HG03432 (cell line): ENCODE results near the gene HBB.
A peak's percentile ranks its signal among the peaks of the same experiment; 100 is the strongest.

Experiments used
- ATAC-seq: cut with Tn5 transposase; IDR thresholded peaks from one replicate; pipeline ENCODE4 v1.9.1; 2021; ENCODE audit warnings: mild to moderate bottlenecking, moderate library complexity; ENCODE audit not compliant: unreplicated experiment

The HBB gene

GRCh38 chr11:5228124-5228523 is 1.3 kb upstream of the HBB start:
- ATAC-seq = no peak

DNA sequence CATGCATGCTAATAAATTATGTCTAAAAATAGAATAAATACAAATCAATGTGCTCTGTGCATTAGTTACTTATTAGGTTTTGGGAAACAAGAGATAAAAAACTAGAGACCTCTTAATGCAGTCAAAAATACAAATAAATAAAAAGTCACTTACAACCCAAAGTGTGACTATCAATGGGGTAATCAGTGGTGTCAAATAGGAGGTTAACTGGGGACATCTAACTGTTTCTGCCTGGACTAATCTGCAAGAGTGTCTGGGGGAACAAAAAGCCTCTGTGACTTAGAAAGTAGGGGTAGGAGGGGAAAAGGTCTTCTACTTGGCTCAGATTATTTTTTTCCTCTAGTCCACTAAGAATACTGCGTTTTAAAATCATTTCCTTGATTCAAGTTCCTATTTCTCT is 810 bp upstream of the HBB start:
- ATAC-seq = no peak

DNA sequence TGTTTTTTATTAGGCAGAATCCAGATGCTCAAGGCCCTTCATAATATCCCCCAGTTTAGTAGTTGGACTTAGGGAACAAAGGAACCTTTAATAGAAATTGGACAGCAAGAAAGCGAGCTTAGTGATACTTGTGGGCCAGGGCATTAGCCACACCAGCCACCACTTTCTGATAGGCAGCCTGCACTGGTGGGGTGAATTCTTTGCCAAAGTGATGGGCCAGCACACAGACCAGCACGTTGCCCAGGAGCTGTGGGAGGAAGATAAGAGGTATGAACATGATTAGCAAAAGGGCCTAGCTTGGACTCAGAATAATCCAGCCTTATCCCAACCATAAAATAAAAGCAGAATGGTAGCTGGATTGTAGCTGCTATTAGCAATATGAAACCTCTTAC is 1.4 kb downstream of the HBB start:
- no peak for ATAC-seq

DNA sequence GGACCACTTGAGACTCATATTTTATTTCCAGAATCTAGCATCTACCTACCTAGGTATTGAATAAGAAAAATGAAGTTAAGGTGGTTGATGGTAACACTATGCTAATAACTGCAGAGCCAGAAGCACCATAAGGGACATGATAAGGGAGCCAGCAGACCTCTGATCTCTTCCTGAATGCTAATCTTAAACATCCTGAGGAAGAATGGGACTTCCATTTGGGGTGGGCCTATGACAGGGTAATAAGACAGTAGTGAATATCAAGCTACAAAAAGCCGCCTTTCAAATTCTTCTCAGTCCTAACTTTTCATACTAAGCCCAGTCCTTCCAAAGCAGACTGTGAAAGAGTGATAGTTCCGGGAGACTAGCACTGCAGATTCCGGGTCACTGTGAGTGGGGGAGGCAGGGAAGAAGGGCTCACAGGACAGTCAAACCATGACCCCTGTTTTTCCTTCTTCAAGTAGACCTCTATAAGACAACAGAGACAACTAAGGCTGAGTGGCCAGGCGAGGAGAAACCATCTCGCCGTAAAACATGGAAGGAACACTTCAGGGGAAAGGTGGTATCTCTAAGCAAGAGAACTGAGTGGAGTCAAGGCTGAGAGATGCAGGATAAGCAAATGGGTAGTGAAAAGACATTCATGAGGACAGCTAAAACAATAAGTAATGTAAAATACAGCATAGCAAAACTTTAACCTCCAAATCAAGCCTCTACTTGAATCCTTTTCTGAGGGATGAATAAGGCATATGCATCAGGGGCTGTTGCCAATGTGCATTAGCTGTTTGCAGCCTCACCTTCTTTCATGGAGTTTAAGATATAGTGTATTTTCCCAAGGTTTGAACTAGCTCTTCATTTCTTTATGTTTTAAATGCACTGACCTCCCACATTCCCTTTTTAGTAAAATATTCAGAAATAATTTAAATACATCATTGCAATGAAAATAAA is 2.1 kb downstream of the HBB start:
- no peak for ATAC-seq

DNA sequence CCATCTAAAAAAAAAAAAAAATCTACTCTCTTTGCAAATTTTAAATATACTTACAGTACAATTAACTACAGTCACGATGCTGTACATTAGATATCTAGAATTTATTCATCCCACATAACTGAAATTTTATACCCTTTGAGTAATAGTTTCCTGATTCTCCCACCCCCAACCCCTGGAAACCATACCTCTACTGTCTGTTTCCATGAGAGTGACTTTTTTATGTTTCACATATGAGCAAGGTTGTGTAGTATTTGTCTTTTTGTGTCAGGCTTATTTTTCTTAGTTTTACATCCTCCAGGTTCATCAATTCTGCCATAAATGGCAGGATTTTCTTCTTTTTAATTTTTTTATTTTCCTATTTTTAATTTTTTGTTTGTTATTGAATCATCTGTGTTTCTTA is 3.2 kb downstream of the HBB start:
- no peak for ATAC-seq

DNA sequence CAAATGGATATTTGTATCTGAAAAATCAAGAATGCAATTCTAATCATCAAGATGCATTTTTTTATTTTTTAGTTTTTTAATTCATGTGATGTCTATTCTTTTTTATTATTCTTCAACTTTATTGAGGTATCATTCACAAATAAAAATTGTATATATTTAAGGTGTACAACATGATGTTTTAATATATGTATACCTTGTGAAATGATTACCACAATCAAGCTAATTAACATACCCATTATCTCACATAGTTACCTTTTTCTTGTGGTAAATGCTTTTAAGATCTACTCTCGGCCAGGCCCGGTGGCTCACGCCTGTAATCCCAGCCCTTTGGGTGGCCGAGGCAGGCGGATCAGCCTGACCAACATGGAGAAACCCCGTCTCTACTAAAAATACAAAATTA is 3.7 kb downstream of the HBB start:
- no peak for ATAC-seq

DNA sequence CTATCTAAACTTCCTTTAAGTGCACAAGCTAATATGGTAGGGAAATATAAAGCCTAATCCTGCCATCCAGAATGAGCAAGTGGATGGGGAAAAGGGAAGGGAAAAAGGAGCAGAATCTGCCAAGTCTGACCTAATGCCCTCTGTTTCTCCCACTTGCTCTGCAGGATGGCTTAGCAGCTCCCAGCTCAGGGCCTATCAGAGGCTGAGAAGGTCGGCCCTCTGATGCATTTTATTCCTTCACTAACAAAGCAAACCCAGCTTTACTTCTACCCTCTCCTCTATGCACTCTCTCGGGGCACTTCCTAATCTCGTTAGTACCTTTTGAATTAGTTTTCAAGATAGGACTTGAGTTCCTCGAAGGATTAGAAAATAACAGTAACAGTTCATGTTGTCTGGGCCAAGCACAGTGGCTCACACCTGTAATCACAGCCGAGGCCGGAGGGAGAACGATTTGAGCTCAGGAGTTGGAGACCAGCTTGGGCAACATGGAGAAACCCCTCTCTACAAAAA is 16.4 kb downstream of the HBB start:
- no peak for ATAC-seq

GRCh38 chr11:5204787-5205186 is 22.1 kb downstream of the HBB start:
- peak; percentile 76 for ATAC-seq

- ATAC-seq = no peak
These were observed 23.5 kb downstream of the HBB start for GRCh38 chr11:5203366-5203765.

GRCh38 chr11:5200582-5200981 is 26.3 kb downstream of the HBB start, which contains the start of gene OR51V1:
TSS of gene OR51V1 (minus strand) at chr11:5200682. CDS start at chr11:5200682, 0 bp downstream.
- no peak for ATAC-seq

DNA sequence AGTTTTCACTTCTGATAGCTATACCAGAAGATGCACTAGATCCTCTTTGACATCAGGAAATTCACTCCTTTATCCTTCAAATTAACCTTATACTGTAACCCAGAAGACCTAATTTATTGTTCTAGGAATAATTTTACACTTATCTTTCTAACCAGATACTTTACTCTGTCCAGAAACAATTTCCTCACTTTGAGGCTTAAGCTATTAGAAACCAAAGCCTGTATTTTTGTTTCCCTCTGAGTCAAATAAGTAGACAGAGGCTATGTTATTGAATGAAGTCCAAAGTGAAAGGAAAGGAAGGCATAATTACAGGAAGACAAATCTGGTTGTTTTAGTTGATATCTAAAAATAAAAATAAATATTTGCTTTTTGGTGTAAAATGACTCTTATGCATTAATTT is 28.6 kb downstream of the HBB start:
- no peak for ATAC-seq

- no peak for ATAC-seq
These were observed 29.3 kb downstream of the HBB start for GRCh38 chr11:5197536-5197935.

- ATAC-seq = no peak
These were observed 30.1 kb downstream of the HBB start for GRCh38 chr11:5196731-5197130.

GRCh38 chr11:5196067-5196466 is 30.8 kb downstream of the HBB start:
- no peak for ATAC-seq

GRCh38 chr11:5192738-5193137 is 34.1 kb downstream of the HBB start:
- no peak for ATAC-seq

DNA sequence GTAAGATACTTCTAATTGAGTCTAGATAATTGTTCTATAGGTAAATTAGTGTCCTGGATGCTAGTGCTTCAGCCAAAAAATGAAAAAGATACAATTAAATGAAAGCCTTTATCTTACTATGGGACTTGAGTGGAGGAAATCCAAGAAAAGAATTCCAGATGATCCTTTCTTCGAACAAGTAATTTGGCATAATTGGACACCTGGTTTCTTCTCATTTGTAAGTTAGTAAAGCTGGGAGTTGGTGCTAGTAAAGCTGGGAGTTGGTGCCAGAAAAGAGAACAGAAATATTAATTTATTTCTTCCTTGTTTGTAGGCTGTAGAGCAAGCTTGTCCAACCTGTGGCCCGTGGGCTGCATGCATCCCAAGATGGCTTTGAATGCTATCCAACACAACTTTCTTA is 38.7 kb downstream of the HBB start:
- no peak for ATAC-seq

DNA sequence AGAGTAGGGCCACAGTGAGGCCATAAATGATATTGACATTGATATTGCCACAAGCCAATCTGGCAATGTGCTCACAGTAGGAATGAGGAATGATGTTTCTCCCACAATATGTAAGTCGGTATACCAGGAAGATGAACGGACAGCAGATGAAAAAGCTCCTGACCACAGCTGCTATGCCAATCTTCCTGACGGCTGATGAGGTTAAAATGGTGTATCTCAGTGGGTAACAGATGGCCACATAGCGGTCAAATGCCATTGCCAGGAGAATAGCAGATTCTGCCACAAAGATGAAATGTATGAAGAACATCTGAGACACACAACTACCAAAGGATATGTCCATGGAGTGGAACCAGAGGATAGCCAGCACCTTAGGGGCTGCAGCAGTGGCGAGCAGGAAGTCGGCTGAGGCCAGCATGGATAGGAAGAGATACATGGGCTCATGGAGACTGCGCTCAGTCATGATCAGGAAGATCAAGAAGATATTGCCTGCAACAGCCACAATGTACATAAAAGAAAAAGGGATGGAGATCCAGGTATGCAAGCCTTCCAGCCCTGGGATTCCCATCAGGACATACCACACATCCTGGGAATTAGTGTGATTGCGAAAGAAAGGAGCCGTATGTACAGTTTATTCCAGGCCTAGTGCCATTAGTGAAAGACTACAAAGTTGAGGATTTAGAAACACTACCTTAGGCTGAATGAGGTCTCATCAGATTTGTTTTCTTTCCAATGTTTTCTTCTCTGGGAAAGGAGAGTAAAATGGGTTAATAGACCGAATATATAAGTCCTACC is 48.6 kb downstream of the HBB start:
- ATAC-seq = no peak
